ENCODE data around the gene ZNF433.
"Not testable (repeated sequence)": the region's sequence is repeated elsewhere in the genome, so short reads cannot be mapped to it uniquely, and the experiment has no call there.

DNA sequence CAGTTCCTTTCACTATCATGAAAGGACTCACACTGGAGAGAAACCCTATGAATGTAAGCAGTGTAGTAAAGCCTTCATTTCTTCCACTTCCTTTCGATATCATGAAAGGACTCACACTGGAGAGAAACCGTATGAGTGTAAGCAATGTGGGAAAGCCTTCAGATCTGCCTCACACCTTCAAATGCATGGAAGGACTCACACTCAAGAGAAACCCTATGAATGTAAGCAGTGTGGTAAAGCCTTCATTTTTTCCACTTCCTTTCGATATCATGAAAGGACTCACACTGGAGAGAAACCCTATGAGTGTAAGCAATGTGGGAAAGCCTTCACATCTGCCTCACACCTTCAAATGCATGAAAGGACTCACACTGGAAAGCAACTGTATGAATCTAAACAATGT, 40.9 kb upstream of the ZNF433 start:
- TF ChIP-seq, protein P1, sequence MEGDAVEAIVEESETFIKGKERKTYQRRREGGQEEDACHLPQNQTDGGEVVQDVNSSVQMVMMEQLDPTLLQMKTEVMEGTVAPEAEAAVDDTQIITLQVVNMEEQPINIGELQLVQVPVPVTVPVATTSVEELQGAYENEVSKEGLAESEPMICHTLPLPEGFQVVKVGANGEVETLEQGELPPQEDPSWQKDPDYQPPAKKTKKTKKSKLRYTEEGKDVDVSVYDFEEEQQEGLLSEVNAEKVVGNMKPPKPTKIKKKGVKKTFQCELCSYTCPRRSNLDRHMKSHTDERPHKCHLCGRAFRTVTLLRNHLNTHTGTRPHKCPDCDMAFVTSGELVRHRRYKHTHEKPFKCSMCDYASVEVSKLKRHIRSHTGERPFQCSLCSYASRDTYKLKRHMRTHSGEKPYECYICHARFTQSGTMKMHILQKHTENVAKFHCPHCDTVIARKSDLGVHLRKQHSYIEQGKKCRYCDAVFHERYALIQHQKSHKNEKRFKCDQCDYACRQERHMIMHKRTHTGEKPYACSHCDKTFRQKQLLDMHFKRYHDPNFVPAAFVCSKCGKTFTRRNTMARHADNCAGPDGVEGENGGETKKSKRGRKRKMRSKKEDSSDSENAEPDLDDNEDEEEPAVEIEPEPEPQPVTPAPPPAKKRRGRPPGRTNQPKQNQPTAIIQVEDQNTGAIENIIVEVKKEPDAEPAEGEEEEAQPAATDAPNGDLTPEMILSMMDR (IDR thresholded peaks at IDR 0.05): not testable (repeated sequence)
- TF ChIP-seq YY1 (IDR thresholded peaks at IDR 0.05; ENCODE audit: low read depth); POLR2AphosphoS5 (IDR thresholded peaks at IDR 0.05; ENCODE audit: low read depth, low read length); EP300 (IDR thresholded peaks at IDR 0.05; ENCODE audit: borderline replicate concordance in 1 of 2, low read depth in 1 of 2, low read length in 1 of 2); RFX5 (IDR thresholded peaks at IDR 0.05; ENCODE audit: low read length); NRF1 (IDR thresholded peaks at IDR 0.05; ENCODE audit: low read depth, low read length); TAF1 (IDR thresholded peaks at IDR 0.05; ENCODE audit: borderline replicate concordance, low read depth, low read length); NFIC (IDR thresholded peaks at IDR 0.05; ENCODE audit: borderline replicate concordance); SIN3A (IDR thresholded peaks at IDR 0.05; ENCODE audit: borderline replicate concordance, low read depth, low read length): not testable (repeated sequence)
- TF ChIP-seq, protein P2, sequence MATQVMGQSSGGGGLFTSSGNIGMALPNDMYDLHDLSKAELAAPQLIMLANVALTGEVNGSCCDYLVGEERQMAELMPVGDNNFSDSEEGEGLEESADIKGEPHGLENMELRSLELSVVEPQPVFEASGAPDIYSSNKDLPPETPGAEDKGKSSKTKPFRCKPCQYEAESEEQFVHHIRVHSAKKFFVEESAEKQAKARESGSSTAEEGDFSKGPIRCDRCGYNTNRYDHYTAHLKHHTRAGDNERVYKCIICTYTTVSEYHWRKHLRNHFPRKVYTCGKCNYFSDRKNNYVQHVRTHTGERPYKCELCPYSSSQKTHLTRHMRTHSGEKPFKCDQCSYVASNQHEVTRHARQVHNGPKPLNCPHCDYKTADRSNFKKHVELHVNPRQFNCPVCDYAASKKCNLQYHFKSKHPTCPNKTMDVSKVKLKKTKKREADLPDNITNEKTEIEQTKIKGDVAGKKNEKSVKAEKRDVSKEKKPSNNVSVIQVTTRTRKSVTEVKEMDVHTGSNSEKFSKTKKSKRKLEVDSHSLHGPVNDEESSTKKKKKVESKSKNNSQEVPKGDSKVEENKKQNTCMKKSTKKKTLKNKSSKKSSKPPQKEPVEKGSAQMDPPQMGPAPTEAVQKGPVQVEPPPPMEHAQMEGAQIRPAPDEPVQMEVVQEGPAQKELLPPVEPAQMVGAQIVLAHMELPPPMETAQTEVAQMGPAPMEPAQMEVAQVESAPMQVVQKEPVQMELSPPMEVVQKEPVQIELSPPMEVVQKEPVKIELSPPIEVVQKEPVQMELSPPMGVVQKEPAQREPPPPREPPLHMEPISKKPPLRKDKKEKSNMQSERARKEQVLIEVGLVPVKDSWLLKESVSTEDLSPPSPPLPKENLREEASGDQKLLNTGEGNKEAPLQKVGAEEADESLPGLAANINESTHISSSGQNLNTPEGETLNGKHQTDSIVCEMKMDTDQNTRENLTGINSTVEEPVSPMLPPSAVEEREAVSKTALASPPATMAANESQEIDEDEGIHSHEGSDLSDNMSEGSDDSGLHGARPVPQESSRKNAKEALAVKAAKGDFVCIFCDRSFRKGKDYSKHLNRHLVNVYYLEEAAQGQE (IDR thresholded peaks at IDR 0.05; ENCODE audit: low read depth, low read length): not testable (repeated sequence)
- TF ChIP-seq, protein P3, sequence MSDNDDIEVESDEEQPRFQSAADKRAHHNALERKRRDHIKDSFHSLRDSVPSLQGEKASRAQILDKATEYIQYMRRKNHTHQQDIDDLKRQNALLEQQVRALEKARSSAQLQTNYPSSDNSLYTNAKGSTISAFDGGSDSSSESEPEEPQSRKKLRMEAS (IDR thresholded peaks at IDR 0.05; ENCODE audit: low read depth): not testable (repeated sequence)

Data from SK-N-SH (cell line).